GM18526 (cell line): ENCODE data around the gene MKNK1.

Source experiments
- POLR2A ChIP-seq: IDR thresholded peaks from 3 replicates; pipeline ENCODE4 v1.6.1; 2011; ENCODE audit not compliant: insufficient read length; ENCODE audit errors: extremely low read depth

Gene MKNK1

DNA sequence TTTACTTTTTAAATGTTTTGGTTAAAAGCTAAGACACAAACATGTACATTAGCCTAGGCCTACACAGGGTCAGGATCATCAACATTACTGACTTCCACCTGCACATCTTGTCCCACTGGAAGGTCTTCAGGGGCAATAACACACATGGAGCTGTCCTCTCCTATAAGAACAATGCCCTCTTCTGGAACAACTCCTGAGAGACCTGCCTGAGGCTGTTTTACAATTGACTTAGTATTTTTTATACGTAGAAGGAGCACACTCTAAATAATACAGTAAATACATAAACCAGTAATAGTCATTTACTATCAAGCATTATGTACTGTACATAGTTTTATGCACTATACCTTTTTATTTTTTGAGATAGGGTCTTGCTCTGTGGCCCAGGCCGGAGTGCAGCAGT lies 26.7 kb upstream of the MKNK1 start:
- TF ChIP-seq POLR2A = no peak

DNA sequence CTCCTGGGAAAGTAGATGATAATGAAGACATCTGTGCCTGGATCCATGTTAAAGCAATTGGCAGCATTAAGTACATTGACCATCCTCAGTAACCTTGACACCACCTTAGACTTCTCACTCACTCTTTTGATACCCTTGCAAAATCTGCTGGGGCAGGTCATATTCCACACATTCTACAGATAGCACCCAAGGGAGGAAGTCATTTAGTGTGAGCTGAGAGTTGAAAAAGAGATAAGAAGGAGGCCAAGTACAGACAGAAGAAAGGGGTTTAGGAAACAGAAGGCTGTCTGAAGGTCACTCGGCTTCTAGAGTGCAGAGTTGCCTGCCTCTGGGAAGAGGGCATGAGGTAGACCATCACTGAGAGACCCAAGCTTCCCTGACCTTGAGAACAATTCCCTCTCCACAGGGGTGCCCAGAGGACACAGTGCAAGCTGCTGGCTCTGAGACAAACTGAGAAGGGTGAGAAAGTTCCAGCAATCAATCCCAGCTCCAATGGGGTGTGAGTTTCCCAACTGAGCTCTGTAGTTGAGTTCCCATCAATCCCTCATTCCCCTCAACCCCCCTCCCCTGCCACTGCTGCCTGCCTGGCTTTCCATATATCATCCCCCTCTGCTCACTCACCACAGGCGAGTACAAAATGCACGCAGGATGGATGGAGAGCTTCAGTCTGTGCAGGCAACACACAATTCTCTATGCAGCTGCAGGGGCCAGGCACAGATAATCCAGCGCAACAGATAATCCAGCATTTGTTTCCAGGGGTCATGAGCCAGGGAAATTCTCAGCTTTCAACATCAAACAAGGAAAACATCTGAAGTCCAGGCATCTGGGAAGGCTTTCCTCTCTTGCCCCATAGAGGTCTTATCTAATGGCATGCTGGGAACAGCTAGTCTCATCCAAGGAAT lies 19.9 kb upstream of the MKNK1 start:
- no peak for TF ChIP-seq POLR2A

DNA sequence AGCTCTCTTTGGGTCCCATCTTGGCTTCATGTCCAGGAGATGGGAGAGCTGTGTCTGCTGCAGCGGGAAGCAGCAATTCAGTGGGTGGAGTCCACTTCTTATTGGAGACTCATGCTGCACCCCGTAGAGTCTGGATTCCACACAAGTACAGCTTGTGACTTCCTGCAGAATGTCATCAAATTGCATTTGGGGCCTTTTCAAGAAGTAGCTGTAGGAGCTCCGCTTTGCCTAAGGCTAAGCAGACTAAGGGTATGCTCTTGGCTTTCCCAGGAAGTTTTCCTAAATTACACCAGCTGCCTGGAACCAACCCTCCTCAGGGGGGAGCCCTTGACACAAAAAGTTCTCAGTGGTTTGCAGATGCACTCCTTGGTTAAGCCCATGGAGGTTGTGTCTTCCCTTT lies 18.3 kb upstream of the MKNK1 start:
- no peak for TF ChIP-seq POLR2A

DNA sequence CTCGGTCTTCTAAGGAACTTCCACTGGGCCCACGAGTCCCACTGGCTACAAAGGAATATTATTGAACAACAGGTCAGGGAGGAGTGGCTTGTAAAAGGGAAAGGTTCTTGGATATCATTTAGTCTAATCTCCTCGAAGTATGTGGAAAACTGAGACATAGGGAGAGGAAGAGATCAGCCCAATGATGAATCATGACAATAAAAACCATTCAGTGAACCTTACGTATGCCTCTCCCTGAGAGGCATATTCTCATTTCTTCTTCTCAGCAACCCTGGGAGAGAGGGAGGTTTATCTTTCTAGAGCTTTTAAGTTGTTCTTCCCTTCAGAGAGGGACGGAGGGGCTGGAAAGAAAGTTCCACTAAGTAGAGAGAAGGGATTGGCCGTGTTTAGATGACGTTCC lies 17.9 kb upstream of the MKNK1 start:
- TF ChIP-seq POLR2A = no peak

DNA sequence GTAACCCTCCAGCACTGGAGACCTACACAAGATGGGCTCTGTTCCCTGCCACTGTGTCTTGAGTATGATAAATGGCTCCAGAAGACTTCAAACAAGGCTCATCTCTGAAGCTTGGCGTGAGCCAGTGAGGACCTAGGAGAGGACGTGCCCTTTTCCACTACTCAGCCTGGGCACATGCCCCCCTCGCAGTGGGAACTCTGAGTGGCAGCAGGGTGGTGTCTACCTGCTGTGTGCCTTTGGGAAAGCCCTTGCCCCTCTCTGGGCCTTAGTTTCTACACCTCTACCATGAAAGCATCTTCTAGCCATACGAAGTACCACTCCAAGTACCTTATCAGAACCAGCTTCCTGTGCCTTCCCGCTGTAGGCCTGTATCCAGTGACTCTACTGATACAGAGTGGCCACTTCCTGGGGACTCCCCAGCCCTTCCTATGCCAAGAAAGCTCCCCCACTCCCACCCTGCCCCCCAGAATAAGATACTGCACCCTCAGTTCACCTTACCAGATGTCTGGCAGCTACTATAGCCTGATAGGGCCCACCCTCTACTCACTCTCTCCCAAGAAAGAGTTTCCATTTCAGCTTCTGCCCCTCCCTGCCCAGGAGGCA lies 15.7 kb upstream of the MKNK1 start:
- no peak for TF ChIP-seq POLR2A

DNA sequence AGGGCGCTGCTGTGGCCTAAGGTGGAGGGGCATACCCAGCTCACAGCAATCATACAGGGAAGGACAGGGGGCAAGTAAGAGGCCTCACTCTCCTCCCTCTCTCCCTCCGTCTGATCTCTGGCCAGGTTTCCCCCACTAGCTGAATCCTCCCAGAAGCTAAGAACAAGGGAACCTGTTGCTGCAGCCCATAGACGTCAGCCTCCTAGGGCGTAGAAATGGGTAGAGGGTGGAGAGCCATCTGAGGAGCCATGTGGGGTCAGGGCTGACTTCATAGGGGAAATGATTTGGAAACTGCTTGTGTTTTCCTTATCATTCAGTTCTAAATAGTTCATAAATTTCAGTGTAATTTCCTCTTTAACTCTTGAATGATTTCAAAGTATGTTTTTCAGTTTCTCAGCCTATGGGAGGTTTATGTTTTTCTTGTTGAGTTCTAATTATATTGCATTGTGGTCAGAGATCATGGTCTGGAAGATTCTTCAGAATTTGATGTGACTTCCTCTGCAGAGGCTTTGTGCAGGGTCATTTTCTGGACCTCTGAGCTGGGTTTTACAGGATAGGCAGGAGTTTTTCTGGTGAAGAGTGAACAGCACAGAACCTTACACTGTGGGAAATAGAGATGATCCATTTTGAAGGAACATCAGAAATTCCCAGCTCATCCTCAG lies 14.8 kb upstream of the MKNK1 start:
- TF ChIP-seq POLR2A = no peak

DNA sequence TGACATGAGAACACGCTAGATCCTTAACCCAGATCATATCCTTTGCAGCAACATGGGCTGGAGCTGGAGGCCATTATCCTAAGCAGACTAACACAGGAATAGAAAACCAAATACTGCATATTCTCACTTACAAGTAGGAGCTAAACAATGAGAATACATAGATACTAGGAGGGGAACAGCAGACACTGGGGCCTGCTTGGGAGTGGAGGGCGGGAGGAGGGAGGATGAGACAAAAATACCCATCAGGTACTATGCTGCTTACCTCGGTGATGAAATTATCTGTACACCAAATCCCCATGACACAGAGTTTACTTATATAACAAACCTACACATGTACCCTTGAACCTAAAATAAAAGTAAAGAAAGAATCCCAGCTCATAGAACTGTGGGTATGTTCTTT lies 13.8 kb upstream of the MKNK1 start:
- TF ChIP-seq POLR2A = no peak

DNA sequence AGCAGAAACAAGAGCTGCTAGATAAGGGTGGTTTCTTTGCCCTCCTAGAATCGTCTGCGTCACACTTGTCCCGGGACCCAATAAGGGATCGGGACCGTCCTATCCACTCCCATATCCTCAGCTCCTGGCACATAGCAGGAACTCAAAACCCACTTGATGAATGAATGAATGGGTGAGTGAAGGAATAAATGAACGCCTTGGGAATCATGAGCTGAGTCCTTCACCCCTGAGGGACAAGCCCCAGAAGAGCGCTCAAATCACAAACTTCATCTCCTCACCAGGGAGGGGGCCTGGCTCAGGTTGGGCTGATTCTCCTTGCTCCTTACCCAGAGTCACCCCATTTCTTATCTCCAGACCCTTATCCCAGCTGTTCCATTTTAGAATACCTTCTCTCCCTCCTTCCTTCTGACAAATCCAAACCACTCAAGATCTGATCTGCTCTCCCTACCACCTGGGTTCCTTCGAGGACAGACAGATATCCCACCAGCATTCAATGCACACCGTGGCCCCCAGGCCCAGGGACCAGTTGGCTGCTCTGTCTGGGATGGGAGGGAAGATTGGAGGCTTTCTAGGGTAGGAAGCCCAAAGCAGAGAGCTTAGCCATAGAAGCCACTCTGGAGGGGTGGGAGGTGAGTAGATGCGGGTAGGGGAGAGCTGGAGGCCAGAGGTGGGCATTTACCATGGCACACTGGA lies 13.2 kb upstream of the MKNK1 start:
- no peak for TF ChIP-seq POLR2A

DNA sequence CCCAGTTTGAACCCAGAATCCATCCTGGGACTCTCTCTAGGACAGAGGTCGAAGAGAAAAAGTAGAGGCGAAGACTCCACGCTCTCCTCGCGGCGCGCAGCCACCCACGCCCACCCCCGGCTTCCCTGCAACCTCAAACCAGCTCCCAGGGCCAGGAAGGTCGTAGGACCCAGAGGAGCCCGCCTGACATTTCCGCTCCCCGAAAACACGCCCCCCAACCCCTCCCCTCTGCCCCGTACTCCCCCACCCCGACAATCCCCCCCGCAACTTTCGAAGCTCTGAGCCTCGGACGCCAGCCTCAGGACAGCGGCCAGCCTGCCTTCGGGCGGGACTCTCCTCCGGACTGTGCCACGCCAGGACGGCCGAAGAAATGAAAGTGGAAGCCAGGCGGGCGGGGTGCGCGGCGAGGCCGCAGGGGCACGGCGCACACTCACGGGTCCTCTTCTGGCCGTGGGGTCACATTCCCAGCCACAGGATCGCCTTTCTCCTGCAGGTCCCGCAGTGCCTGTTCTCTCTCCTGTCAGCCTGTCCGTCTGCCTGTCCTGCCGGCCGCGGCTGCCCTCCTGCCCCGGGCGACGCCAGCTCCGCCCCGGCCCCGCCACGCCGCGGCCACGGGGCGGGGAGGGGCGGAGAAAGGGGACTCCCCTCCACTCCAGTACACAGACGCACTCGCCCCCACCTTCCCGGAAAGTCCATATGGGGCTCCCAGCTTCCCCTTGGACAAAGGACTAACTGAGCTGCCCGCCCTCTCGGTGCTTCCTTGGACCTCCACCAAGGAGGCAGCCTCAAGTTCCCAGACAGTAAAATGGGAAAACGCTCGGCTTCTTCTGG lies 12.4 kb upstream of the MKNK1 start, which contains the start of gene MOB3C:
Gene MOB3C (minus strand): TSS at position 535 of the 831 bp plus-strand sequence. CDS start 3,490 bp downstream, outside the sequence.
- peak; percentile 64 for TF ChIP-seq POLR2A

DNA sequence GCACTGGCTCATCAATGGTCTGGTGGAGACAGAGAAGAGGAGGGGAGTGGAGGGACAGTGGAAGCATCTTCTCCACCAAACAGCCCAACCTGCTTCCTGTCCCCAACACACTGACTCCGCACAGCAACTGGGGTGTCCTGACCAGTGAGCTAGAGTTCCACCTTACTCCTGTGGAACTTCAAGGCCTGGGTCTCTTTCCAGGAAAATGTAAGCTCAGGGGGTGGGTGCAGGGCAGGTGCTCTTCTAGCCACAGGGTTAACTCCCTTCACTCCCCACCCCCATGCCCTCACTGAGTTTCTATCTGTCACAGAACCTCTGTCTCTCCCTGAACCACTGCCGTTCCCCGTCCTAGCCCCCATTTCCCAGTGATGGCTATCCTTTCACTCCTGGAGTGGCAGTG lies 11.7 kb upstream of the MKNK1 start:
- TF ChIP-seq POLR2A = no peak

DNA sequence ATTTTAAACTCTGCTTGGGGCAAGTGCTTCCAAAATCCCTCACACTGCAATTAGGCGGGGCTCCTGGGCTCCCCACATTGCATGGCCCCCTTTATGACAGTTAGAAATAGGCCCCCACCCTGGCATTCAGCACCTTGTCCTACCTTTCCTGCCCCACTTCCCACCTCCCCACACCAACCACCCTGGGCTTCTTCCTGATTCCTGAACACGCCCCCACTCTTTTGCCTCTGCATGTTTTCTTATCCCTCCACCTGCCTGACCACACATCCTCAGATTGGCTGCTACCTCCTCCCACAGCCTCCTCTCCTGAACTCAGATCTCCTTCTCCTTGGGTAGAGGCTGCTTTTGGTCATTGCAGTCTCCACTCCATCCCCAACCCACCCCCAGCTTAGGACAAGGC lies 11.0 kb upstream of the MKNK1 start:
- no peak for TF ChIP-seq POLR2A

DNA sequence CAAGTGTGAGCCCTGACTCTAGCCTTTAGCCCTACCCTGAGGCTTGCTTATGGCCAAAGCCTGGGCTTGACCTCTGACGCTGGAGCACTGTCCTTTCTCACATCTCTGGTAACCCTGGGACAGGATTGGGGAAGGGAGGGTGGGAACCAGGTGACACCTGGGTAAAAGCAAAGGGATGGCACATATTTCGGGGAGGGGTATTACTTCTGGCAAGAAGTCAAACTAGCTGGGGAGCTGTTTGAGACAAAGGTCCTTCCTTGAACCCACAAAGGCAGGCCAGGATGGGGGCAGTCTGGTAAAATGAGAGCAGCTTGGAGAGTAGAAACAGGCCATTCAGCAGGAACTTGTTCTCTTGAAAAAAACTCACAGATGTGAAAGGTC lies 10.5 kb upstream of the MKNK1 start:
- TF ChIP-seq POLR2A = no peak

DNA sequence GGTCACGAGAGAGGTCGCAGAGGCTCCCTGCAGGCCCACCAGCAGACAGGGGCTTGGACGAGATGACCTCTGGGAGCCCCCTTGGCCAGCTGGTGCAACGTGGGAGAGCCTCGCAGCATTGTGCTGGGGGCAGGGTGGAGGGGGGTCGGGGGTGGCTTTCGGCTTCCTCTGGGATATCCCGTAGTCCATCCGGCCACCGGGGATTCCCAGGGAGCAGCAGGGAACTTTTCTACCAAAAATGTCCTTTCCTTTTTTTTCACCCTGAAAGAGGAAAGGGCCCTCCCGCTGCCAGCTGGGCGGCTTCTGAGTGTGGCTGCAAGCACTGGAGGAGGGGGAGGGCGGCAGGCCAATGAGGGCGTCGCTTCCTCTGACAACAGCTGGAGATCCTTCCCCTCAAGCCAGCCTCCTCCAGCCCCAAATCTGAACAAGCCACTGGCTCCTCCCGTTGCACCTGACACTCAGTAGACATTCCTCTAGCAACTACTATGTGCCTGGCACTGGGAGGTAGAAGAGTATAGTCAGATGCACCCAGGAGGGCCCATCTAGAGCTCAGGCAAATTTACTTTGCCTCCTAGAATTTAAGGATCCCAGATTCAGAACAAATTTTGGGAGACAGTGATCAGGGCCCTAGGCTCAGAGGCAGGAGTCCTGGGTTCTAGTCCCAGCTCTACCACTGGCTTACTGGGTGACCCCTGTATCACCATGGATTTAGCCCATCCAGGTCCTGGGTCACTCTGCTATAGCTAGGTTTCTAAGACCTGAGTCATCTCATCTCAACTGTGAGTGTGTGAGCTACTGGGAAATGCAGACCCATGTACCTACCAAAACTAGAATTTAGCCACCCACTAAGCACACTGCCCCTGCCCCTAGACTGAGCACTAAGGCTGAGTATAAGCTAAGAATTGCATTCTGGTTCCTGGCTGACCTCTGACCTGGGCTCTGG lies 9.9 kb upstream of the MKNK1 start:
- TF ChIP-seq POLR2A = no peak
